HG02623 (cell line): ENCODE results near the gene CLEC4M.
"Not testable (repeated sequence)": the region's sequence is repeated elsewhere in the genome, so short reads cannot be mapped to it uniquely, and the experiment has no call there.

Experiments used
- ATAC-seq: cut with Tn5 transposase; IDR thresholded peaks from one replicate; pipeline ENCODE4 v1.9.1; 2021; ENCODE audit warnings: moderate library complexity; ENCODE audit not compliant: unreplicated experiment

The CLEC4M gene

DNA sequence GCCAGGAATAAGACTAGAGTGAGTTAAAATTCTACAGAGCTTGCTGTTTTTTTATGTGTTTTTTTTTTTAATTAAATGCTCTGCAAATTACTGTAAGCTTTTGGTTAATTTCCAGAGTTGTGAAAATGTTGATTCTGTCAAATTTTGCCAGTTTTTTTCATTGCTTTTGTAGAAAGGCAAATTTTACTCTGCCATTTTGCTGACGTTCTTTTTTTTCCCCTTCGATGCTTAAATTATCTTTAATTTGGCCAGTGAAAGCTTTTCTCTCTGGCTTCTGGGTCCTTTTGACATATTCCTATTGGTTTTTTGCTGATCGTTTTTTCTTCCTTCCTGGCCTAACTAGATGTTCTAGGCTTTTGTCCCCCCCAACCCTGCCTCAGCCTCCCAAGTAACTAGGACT is 43.2 kb downstream of the CLEC4M start:
- no peak for ATAC-seq

DNA sequence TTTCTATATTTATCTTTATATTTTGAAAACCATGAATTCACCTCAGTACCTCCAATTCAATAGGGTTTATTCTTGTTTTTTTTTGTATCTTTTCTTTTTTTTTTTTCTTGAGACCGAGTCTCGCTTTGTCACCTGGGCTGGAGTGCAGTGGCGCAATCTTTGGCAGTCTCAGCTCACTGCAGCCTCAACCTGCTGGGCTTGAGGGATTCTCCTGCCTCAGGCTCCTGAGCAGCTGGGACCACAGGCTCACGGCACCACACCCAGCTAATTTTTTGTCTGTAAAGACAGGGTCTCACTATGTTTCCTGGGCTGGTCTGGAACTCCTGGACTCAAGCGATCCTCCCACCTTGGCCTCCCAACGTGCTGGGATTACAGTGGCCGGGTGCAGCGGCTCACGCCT is 43.8 kb downstream of the CLEC4M start:
- ATAC-seq, result no peak

DNA sequence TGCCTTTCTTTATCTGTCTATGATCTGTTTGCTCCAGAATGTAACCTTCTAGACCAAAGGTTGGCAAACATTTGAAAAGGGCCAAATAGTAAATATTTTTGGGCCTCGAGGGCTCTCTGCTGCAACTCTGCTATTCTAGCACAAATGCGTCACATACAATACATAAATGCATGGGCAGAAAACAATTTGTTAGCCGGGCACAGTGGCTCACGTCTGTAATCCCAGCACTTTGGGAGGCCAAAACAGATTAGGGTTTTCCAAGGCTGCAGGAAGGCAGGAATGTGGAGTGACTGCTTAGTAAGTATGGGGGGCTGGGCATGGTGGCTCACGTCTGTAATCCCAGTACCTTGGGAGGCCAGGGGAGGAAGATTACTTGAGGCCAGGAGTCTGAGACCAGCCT is 45.1 kb downstream of the CLEC4M start:
- ATAC-seq, result no peak

DNA sequence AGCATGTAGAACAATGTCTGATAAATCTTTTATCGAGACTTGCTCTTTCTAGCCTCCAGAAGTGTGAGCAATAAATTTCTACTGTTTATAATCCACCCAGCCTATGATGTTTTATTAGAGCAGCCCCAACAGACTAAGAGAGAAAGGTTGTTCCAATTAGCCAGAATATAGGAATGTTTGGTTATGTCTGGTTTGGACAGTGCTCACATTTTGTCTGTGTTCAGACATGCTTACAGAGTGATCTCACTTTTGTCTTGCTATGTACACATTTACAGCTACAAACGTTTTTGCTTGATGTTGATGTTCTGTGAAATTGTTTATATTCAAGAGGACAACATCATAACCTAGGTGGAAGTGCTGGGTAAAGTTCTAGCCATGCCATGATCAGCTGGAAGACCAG is 48.9 kb downstream of the CLEC4M start:
- no peak for ATAC-seq

DNA sequence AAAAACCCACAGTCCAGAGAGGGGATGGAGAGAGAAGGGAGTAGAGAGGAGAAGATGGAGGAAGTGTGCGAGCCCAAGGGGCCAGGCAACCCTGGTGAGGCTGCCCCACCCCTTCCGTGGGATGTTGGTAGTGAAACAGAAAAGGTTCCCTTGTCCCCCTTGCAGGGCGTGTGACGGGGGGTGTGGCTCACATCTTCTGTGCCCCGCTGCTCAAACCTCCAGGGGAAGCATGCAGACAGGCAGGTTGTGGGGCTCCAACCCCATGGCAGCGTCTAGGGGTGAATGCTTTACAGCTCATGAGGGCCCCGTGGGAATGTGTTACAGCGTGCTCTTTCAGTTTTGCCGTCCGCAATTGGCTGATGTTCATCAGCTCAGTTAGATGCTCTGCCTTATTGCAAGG is 52.3 kb downstream of the CLEC4M start:
- no peak for ATAC-seq

DNA sequence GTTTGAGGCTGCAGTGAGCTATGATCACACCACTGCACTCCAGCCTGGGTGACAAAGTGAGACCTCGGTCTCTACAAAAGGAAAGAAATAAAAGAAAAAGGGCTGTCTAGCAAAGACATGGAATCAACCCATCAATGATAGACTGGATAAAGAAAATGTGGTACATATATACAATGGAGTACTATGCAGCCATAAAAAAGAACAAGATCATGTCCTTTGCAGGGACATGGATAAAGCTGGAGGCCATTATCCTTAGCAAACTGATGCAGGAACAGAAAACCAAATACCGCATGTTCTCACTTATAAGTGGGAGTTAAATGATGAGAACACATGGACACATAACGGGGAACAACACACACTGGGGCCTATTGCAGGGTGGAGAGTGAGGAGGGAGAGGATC is 53.0 kb downstream of the CLEC4M start:
- ATAC-seq, result not testable (repeated sequence)

DNA sequence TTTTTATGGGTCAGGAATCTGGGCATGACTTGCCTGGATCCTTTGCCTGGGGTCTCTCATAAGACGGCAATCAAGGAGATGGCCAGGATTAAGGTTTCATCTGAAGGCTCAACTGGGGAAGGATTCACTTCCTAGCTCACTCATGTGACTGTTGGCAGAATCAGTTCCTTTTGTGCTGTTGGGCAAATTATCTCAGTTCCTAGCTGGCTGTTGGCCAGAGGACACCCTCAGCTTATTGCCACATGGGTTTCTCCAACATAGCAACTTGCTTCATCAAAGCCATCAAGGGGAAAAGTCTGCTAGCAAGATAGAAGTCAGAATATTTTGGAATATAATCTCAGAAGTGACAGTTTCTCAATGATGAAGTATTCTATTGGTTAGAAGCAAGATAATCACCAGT is 54.8 kb downstream of the CLEC4M start:
- ATAC-seq, result no peak

DNA sequence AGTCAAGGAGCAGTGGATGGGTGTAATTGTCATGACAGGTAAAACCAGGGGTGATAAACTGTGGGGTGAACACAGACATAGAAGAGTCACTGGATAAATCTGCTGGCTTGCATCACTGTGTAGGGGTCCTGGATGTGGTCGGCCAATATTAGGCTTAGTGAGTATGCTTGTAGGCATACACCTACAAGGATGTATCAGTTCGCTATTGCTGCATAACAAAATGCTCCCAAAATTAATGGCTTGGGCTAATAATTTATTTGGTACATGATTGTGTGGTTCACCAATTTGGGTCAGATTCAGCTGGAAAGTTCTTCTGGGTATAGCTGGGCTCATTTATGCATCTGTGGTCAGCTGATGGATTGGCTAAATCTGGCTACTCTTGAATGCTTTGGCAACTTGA is 55.8 kb downstream of the CLEC4M start:
- ATAC-seq, result no peak
